Activated B cell treated with CpG ODN at 0.5 μM for 24 hours (primary cell): ENCODE measurements around the gene RBKS. TPM values are rescaled to one million over a fixed set of nuclear protein-coding genes. Genes with fewer than 3 reads are reported as not detected.

Experiments
- ATAC-seq: fragments of 200-7000 bp; cut with Tn5 transposase; one replicate; pipeline ENCODE4 v1.10.0; 2021; ENCODE audit warnings: low read depth, mild to moderate bottlenecking, moderate library complexity
- CTCF ChIA-PET: fragments of 350-600 bp; sonication (Branson Sonifier 250); formaldehyde crosslinking; loops from one replicate; lab custom pipeline; 2021; ENCODE audit warnings: antibody characterized with exemption; lab: Charles Lee
- POLR2A ChIA-PET: fragments of 350-600 bp; sonication (Branson Sonifier 250); formaldehyde crosslinking; loops from one replicate; lab custom pipeline; 2021; ENCODE audit warnings: antibody characterized with exemption; lab: Charles Lee
- DNase-seq: peaks from one replicate; pipeline ENCODE4 v3.0.0; 2022
- H3K27ac Mint-ChIP-seq: one replicate; pipeline ENCODE4 v1.8.0; 2020; ENCODE audit warnings: mixed read lengths
- H3K27me3 Mint-ChIP-seq: one replicate; pipeline ENCODE4 v1.8.0; 2021; ENCODE audit warnings: mixed read lengths
- H3K36me3 Mint-ChIP-seq: one replicate; pipeline ENCODE4 v1.8.0; 2021; ENCODE audit warnings: low read depth, mixed read lengths
- H3K4me1 Mint-ChIP-seq: one replicate; pipeline ENCODE4 v1.8.0; 2021; ENCODE audit warnings: mixed read lengths
- H3K4me3 Mint-ChIP-seq: one replicate; pipeline ENCODE4 v1.8.0; 2020; ENCODE audit warnings: mild to moderate bottlenecking, mixed read lengths
- H3K9me3 Mint-ChIP-seq: one replicate; pipeline ENCODE4 v1.8.0; 2020; ENCODE audit warnings: mixed read lengths
- intact Hi-C: fragments of 100-400 bp; cut with micrococcal nuclease; formaldehyde crosslinking; loops from one replicate; pipeline ENCODE4 v1.15.1; 2024
- total RNA-seq: library from RNA; stranded (reverse); gene quantifications from 2 replicates; pipeline ENCODE4 v1.2.3, GENCODE V29; 2022
- TF ChIP-seq, protein P1 (sequence below): fragments of 200-600 bp; IDR thresholded peaks from one replicate; pipeline ENCODE4 v1.8.0; 2022; ENCODE audit warnings: antibody characterized with exemption, mild to moderate bottlenecking

RBKS gene
- total RNA-seq, 1 donor from 2014 or later, result 3.1 TPM

- Mint-ChIP-seq H3K4me1 (peaks cover 3% of the 10 kb centered on the region), H3K36me3 (no peaks in the 10 kb centered on the region), H3K27ac (no peak overlapping the region), H3K9me3 (no peaks in the 10 kb centered on the region), H3K27me3 (peaks cover 31% of the 10 kb centered on the region), H3K4me3 (no peak overlapping the region)
- TF ChIP-seq, protein P1, sequence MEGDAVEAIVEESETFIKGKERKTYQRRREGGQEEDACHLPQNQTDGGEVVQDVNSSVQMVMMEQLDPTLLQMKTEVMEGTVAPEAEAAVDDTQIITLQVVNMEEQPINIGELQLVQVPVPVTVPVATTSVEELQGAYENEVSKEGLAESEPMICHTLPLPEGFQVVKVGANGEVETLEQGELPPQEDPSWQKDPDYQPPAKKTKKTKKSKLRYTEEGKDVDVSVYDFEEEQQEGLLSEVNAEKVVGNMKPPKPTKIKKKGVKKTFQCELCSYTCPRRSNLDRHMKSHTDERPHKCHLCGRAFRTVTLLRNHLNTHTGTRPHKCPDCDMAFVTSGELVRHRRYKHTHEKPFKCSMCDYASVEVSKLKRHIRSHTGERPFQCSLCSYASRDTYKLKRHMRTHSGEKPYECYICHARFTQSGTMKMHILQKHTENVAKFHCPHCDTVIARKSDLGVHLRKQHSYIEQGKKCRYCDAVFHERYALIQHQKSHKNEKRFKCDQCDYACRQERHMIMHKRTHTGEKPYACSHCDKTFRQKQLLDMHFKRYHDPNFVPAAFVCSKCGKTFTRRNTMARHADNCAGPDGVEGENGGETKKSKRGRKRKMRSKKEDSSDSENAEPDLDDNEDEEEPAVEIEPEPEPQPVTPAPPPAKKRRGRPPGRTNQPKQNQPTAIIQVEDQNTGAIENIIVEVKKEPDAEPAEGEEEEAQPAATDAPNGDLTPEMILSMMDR, result no peak
- POLR2A ChIA-PET, result no interaction called here
- ATAC-seq (no peak), DNase-seq (no peak)
- CTCF ChIA-PET, result no interaction called here
- intact Hi-C loops, result no loop called here
Observed at GRCh38 chr2:27763907-27764267, 126.3 kb downstream of the RBKS start.

DNA sequence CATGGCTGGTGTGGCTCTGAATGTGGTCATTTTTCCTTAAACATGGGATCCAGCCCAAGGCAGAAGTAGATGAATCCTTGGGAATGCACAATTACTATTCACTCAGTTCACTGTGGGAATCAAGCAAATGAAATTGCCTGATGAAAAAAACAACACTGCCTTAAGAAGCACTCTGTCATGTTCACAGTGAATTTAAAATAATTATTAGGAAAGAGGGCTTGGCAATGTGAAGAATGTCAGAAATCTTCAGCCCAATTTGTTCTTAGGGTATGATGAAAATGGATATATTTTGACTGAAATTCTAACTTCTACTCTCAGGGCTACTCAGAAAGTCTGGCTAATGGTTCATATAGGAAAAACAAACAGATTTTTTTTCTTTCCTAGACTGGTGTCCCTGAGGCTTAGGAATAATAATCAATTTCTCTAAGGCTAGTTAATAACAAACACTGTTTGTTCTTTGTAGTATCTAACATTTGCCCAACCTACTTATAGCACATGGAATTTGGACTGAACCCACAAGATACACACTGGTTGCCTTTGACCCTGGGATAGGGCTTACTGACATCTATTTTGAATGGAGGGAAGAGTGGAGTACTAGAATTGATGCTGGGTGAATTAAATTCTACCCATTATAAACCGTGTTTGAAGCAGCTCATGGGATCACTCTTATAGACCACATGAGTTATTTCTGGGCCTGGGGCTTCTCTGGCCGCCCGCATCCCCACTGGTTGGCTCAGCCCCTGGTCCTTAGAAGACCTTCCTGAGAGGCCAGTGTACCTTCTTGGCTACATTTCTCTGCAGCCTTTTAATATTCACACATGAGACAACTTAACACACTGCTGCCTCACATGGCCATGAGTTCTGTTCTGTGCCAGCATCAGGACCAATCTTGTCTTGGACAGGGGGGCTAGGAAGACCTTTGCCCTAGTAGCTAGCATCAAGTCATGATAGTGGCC, 127.0 kb downstream of the RBKS start:
- ChIA-PET CTCF (no interaction called here), POLR2A (no interaction called here)
- DNase-seq, result no peak
- Mint-ChIP-seq H3K27me3 (peaks cover 29% of the 10 kb centered on the region), H3K4me3 (no peak overlapping the region), H3K27ac (no peak overlapping the region), H3K36me3 (no peaks in the 10 kb centered on the region), H3K4me1 (peaks cover 3% of the 10 kb centered on the region), H3K9me3 (no peaks in the 10 kb centered on the region)
- TF ChIP-seq, protein P1, result no peak
- no peak for ATAC-seq
- intact Hi-C loops, result no loop called here

GRCh38 chr2:27756544-27757498, 133.4 kb downstream of the RBKS start:
- Mint-ChIP-seq H3K27ac (no peak overlapping the region), H3K27me3 (peaks cover 21% of the 10 kb centered on the region), H3K4me3 (no peak overlapping the region), H3K4me1 (no peaks in the 10 kb centered on the region), H3K36me3 (no peaks in the 10 kb centered on the region), H3K9me3 (no peaks in the 10 kb centered on the region)
- no peak for ATAC-seq
- no peak for DNase-seq
- ChIA-PET CTCF (no interaction called here), POLR2A (no interaction called here)
- TF ChIP-seq, protein P1, result no peak
- intact Hi-C loops, result no loop called here

GRCh38 chr2:27756091-27756490, 134.1 kb downstream of the RBKS start:
- H3K27ac Mint-ChIP-seq, result no peak overlapping the region
- no peaks in the 10 kb centered on the region for H3K36me3 Mint-ChIP-seq
- ChIA-PET CTCF (no interaction called here), POLR2A (no interaction called here)
- no peak for DNase-seq
- H3K9me3 Mint-ChIP-seq, result no peaks in the 10 kb centered on the region
- peaks cover 20% of the 10 kb centered on the region for H3K27me3 Mint-ChIP-seq
- no peak overlapping the region for H3K4me3 Mint-ChIP-seq
- H3K4me1 Mint-ChIP-seq, result no peaks in the 10 kb centered on the region
- intact Hi-C loops, result no loop called here
- TF ChIP-seq, protein P1, result no peak
- no peak for ATAC-seq

DNA sequence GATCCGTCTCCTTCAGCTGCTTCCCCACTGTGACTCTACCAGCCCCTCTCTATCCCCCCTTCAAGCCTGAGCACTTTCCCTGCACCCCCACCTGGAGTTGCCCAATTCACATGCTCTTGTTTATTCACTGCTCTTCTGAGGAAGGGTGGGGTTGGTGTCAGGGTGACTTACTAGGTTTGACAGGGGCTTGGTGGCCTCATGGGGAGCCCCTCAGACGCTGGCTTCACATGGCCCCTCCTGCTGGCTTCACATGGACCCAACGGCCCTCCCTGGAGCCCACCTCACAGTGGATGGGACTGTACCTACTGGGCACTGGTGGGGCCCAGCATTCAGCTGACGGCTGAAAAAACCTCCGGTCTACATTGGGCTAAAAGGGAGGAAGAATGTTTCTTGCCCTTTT, 135.4 kb downstream of the RBKS start:
- Mint-ChIP-seq H3K4me1 (no peaks in the 10 kb centered on the region), H3K36me3 (no peaks in the 10 kb centered on the region), H3K4me3 (no peak overlapping the region), H3K27ac (no peak overlapping the region), H3K27me3 (peaks cover 18% of the 10 kb centered on the region), H3K9me3 (no peaks in the 10 kb centered on the region)
- no peak for ATAC-seq
- TF ChIP-seq, protein P1, result no peak
- intact Hi-C loops, result no loop called here
- ChIA-PET POLR2A (no interaction called here), CTCF (interaction anchor here (1.3 to 1.4 kb wide), 2 partner anchors 18 to 32 kb away, joined by 3 to 4 read pairs; no protein-coding TSS in a partner anchor)
- no peak for DNase-seq
